GM21360 (cell line): ENCODE results near the gene DTHD1.
A peak's percentile ranks its signal among the peaks of the same experiment; 100 is the strongest.

Experiments used
- ATAC-seq: cut with Tn5 transposase; IDR thresholded peaks from one replicate; pipeline ENCODE4 v1.9.1; 2021; ENCODE audit warnings: mild to moderate bottlenecking, moderate library complexity; ENCODE audit not compliant: unreplicated experiment

Gene DTHD1

DNA sequence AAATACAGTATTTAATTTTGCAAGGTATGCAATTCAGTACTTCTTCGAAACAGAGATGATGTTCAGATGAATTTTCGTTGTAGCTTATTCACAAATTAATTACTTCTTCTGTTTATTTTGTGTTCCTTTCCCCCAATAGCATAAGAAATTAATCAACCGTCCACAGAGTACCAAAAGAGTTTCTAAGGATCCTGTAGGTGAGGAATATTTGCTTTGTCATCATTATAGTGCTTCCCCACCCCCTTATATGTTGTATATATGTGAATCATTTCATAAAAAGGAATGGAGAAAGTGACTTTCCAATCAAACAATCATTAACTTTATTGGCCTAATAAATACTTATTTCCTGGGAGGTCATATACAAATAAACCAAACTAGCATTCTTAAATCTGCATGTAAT is 57.6 kb downstream of the DTHD1 start:
- no peak for ATAC-seq

DNA sequence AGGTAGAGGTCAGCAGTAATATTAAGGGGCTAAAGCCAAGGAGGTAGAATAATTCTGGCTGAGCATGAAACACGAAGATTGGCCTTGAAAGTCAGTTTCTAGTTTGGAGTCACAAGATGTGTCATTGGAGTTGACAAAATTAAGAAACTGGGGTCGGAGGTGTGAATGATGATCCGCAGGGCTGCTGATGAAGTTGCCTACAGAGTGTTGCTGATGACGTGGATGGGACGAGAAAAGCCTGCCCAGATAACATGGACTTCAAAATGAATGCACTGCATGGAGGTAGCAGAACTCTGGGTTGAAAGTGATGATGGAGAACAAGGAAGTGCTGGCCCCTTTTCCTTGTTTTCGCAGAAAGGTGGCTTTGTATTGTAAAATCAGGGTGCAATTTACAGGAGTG is 60.5 kb downstream of the DTHD1 start:
- no peak for ATAC-seq

DNA sequence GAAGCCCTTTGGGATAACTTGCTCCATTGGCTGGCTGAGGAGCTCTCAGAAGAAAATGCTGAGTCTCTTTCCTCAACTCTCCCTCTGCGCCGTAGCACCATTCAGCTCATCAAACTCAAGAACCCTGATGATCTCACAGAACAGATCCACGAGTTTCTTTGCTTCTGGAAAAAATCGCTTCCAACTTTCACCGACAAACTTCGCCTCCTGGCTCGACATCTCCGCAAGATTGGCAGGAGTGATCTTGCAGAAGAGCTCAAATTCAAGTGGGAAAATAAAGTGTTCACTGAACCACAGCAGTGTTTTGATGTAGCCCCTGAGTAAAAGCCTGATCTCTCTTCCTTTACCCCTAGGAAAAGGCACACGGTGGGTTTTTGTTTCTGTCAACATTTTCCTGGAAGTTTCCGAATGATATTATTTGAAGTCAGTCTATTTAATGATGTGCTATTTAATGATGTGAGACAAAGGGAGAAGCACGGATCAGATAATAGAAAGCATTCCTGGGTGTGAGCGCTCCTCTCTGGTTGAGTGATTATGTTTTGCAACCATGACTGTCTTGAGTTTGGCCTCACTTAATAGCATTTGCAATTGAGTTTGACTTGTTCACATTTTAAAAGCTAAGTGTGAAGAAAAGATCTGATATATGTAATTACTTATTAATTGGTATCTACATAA is 62.2 kb downstream of the DTHD1 start:
- no peak for ATAC-seq

DNA sequence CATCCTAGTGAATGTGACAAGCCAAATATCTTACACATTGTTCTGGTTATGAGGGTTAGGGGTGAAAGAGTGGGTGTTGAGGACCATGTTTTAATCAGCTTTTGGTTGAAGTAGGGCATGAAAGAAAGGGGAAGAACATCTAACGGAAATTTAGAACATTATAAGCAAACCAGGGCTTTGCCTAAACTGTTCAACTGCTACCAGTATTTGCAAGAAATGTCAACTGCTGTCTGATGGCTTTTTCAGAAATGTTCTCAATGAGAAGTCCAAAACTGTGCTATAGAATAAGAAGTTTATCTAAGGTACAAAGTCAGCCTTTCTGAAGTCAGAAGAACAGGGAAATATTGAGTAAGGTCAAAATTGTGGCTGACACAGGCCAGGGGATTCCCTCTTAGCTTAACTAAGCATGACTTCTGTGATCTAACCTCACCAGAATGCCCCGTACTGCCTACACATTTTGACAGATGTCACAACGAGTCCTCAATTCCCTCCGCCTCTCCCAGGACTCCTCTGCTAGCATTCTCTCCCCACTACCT is 67.1 kb downstream of the DTHD1 start:
- ATAC-seq: peak; percentile 95

DNA sequence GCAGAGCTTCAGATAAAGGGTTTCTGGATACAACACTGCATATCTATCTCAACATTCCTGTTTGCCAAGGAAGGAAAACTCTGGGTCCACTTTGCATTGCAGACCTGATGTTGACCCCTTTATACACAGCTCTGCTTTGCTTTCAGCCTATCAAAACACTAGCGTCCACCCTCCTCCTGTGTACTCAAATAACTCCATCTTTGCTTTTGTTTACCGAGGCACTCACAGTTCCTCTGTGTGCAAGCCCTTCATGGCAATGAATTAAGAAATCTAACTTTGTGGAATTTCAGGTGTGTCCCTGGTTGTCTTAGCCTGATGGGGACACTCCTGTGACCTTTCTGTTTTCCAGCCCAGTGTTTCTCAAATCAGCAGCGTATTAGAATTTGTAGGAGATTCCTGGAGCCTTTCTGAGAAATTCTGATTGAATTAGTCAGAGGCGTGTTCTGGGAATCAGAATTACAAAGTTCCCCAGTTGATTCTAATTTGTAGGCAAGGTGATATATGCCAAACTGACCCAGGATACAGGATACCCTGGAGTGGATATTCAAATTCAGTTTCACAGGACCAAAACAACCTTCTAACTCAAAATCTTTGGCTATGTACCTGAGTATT is 68.6 kb downstream of the DTHD1 start:
- no peak for ATAC-seq

DNA sequence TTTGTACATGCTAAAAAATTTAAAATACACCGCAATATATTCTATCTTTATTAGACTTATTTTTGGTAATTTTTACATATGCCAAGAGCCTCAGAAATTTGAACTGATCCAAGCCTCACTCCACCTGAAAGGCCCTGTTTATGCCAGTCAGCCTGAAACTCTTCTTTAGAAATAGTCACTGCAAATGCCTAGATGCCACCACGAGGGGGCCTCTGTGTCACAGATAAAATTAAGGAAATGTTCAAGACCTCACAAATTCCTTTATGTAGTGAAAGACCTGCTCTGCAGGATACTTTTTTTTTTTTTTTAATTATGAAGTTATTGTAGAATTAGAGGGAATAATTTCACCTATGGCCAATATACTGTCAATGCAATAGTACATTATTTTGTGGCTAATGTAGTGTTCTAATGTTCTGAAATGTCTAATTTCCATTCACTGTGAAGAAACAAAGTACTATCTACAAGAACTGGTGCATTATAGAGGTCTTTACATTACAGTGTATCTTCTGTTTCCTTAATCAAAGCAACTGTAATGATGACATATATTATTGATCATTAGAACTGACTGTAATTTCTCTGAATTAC is 69.8 kb downstream of the DTHD1 start:
- peak; percentile 32 for ATAC-seq

DNA sequence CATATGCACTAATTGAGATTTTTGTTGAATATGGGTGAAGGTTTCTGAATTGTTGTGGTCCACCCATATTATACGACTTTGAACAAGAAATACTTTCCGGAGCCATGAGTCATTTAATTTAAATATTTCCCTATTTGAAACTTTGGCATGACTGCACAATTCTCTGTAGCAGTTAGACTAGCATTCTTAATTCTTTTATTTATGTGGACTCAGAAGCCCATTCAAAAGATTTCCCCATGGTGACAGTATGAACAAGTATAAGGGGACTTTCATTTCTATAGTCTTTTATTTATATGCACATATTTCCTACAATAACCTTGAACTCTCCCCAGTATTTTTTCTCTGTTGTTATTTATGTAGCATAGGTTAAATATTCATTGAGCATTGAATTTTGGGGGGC is 72.6 kb downstream of the DTHD1 start:
- ATAC-seq: no peak

DNA sequence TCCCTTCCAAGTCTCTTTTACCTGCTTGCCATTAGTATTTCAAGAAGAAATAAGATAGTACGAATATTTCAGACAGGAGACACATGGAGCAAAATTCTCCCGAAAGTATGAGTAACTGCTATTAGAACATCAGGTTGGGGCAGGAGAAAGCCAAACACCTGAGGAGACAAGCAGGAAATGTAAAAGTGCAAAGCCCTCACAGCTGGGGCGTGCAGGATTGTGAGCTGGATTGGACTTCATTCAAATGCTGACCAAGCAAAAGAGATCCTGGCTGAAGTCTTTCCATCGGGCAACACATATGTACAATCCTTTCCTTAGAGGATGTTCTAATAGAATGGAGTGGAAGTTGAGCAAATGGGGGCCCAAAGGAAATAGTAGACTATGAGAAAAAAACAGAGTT is 76.8 kb downstream of the DTHD1 start:
- no peak for ATAC-seq

DNA sequence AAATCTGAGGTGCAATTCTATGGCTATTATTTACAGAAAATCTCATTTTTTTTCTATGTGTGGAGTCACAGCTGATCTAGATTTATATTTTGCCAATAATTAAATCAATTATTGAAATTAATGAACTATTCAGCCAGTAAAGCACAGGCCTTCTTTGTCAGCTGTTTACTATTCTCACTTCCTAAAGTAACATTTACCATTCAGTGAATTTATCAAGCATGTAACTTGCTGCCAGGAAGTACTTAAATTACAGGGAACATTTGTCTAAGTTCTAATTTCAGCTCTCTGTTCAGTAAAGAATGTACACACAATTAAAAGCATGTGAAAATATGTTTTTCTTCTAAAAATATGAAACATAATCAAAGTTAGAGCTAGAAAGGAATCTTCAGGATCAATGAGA is 79.3 kb downstream of the DTHD1 start:
- ATAC-seq: no peak

DNA sequence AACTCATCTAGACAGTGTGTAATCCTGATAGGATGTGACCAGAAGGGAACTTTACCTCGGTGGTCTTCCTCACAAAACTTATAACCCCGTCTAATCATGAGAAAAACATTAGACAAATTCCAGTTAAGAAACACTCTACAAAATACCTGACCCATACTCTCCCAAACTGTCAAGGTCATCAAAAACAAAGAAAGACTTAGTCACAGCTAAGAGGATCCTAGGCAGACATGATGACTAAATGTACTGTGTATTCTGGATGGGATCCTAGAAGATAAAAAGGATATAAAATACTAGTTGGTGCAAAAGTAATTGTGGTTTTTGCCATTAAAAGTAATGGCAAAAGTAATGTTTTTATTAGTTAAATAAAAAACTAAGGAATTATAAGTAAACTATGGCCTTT is 81.6 kb downstream of the DTHD1 start:
- no peak for ATAC-seq

DNA sequence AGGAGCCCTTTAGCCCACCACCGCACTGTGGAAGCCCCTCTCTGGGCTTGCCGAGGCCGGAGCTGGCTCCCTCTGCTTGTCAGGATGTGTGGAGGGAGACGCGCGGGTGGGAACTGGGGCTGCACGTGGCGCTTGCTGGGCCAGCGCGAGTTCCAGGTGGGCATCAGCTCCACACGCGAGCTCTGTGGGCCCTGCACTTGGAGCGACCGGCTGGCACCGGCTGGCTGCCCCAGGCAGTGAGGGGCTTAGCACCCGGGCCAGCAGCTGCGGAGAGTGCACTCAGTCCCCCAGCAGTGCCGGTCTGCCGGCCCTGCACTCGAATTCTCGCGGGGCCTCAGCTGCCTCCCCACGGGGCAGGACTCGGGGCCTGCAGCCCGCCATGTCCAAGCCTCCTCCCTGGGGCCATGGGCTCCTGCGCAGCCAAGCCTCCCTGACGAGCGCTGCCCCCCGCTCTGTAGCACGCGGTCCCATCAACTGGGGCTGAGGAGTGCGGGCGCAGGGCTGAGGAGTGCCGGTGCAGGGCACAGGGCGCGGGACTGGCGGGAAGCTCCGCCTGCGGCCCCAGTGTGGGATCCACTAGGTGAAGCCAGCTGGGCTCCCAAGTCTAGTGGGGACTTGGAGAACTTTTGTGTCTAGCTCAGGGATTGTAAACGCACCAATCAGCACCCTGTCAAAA is 93.6 kb downstream of the DTHD1 start:
- ATAC-seq: no peak

DNA sequence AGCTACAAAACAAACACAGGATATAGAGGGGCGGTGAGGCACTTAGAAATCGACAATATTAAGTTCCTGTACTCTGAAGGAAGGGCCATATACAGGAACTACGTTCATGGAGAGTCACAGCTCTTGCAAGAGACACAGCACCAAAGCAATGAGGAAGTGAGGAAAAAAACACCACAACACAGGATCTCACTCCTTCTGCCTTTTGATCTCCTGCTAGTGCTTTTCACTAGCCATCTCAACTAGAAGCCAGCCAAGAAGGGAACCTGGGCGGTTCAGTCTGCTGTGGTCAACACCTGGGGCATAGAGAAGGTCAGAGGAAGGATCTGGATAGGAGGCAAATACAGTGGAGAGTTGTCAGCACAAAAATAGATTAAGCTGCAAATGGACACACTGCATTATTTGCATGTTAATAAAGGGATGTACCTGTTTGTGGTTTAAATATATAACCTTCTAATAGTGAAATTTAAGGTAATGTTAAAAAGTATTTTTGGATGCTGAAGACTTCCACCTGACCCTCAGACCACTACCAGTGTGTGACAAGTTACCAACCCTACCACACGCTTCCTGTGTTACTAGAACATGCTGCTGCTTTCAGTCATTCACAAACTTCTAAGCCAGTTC is 104.6 kb downstream of the DTHD1 start:
- ATAC-seq: peak; percentile 89

DNA sequence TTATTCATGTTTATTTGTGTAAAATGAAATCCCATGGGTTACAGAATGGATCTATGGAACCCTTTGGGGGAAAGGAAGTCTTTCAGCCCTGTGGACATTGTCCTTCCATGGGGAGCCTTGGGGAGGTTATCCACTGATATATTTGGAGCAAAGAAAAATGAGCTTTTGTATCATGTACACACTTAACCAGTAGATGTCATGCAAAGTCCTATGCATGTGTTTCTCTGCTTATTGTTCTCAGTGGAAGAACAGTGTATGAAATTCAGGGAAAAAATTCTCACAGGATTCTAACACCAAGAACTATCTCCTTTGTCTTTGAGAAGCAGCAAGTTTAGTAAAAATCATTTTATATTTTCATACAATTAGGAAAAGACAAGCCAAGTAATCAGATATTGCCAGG is 105.3 kb downstream of the DTHD1 start:
- ATAC-seq: no peak

DNA sequence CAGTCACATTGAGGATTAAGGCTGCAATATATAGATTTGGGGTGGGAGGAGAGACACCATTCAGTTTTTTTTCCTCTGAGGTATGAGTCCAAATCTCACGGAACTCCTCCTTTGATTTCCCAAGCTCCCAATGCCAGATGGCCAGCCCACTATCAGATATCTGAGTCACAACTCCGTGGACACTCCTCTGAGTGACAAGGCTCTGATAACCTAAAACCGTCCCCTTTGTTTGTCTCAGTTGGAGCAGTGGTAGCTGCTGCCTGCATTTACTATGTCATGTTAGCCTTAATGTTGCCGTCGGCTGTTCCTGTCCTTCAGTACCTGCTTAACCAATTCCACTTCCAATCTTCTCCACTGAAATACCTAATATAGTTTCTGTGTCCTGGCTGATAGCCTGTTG is 107.3 kb downstream of the DTHD1 start:
- ATAC-seq: no peak

DNA sequence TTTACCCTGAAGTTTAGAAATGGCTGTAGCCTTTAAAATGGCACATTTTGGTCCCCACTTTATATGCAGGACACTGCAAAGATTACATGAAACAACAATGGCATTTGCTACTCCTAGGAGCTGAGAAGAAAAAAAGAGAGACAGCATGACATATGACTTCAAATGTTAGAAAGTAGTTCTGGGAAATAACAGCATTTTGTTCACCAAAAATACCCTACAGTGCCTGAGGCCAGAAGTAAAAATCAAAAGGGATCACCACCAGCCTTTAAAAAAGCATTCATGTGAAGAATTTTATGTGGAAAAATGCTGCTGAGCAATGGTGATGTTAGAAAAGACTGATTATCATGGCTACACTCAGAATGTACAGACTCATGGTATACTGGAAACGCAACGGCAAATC is 110.0 kb downstream of the DTHD1 start:
- ATAC-seq: no peak

DNA sequence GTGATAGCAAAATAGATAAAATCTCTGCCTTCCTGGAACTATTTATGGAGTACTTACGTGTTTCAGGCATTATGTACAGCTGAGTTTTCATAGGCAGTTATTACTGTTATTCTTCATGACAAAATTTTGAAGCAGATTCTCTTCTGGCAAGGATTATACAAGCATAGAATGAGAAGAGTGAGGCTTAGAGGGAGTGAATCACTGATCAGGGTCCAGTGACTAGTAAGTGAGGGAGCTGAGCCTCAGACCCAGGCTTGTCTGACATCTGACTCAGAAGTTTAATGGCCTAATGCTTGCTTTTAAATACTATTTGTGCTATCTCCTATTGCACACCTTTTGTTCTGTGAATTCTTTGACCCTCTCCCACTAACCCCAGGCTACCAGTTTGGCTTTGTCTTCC is 110.6 kb downstream of the DTHD1 start:
- ATAC-seq: no peak

DNA sequence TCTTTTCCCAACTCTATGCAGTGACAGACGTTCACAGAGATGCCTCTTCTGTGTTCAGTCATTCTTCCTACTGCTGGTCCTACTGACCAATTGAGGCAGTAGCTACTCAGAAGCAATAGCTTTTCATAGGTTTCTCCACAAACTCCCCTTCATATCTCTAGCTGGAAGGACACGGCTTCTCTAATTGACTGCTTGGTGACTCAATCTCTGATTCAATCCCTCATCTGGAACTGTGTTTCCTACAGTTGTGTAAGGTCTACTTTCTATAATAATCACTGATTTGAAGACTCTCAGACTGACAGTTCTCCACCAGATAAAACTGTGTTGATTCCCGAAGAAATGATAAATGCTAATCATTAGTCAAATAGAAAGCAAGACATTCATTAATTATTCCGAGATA is 111.5 kb downstream of the DTHD1 start:
- ATAC-seq: no peak
